Left renal cortex interstitium (tissue), 4 donors: ENCODE measurements around the gene CAMTA1. TPM values are rescaled to one million over a fixed set of nuclear protein-coding genes. Genes with fewer than 3 reads are reported as not detected.

Experiments
- DNase-seq, 4 donors: peaks; one replicate each; pipeline ENCODE4 v3.0.0-alpha.2; 2013; ENCODE audit warnings: low read depth in 4 of 4, low spot score in 2 of 4, missing footprints in 1 of 4
- polyA plus RNA-seq, 4 donors: library from polyadenylated mRNA; unstranded; fragments of 120-200 nt; gene quantifications; one replicate each; pipeline ENCODE4 v1.2.1, GENCODE V29; 2013; ENCODE audit not compliant: insufficient read length in 4 of 4

Gene CAMTA1
- polyA plus RNA-seq, 4 donors: 76.8 to 91.3 (median 85.3) TPM

DNA sequence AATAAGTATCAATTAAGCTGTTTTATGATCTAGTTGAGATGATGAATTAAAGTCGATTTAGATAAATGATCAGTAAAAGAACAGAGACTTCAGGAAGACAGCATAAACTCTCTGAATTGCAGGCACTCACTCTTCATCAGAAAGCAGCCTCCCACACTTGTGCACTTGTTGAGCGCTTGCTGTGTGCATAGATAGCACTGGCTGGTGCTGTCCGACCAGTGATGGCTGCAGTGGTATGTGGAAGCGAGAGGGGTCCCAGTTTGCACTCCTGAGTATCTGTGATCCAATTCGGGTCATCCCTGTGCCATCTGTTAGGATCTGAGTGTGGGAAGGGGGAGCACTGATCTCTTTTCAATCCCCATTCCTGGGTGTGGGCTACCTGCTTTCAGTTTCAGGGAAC is 137.8 kb downstream of the CAMTA1 start:
- DNase-seq: no peak

GRCh38 chr1:6923416-6923815 is 138.2 kb downstream of the CAMTA1 start:
- no peak for DNase-seq

GRCh38 chr1:6923955-6924881 is 139.0 kb downstream of the CAMTA1 start:
- DNase-seq: no peak

DNA sequence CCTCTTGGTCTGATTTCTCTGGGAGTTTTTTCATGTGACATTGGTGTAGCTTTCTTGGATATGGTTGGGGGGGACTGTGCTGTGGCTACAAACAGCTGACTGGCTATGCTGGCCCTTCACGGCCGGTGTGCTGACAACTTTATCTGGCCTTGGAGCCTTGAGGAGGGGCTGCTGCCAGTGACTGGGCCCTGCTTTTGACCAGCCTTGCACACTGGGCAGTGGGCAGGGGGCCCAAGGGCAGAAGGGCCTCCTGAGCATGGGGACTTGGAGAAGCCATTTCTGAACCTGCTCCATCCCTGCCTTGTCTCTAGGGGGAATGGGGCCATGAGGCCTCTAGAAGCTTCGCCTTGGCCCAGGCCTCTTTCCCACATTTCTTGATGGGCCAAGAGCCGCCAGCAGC is 139.6 kb downstream of the CAMTA1 start:
- DNase-seq: no peak

GRCh38 chr1:6927626-6928025 is 142.4 kb downstream of the CAMTA1 start:
- DNase-seq: no peak

- no peak for DNase-seq
Measured at GRCh38 chr1:6928106-6928885, 143.0 kb downstream of the CAMTA1 start.

DNA sequence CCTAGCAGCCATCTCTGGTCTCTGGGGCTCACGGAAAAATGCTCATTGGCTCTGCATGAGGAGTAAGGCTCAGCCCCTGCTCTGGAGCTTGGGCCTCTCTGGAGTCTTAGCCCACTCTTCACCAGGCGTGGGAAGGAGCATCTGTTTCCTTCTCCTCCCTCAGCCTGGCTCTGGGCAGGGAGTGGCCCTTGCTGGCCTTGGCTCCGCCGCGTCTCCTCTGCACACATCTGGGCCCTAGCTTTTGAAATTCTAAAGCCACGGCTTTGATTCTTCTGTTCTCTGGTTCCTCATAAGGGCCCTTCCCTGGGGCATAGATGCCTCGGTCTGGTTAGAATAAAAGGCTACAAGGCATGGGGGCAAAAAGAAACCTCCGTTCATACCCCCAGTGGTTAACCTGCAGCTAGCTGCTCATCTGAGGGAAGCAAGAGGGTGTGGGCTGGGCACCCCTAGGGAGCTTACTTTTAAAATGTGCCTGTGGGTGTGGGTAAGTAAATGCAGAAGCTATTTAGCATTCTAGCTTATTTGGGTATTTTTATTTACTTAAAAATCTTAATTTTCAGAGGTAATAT is 145.6 kb downstream of the CAMTA1 start:
- DNase-seq: no peak

DNA sequence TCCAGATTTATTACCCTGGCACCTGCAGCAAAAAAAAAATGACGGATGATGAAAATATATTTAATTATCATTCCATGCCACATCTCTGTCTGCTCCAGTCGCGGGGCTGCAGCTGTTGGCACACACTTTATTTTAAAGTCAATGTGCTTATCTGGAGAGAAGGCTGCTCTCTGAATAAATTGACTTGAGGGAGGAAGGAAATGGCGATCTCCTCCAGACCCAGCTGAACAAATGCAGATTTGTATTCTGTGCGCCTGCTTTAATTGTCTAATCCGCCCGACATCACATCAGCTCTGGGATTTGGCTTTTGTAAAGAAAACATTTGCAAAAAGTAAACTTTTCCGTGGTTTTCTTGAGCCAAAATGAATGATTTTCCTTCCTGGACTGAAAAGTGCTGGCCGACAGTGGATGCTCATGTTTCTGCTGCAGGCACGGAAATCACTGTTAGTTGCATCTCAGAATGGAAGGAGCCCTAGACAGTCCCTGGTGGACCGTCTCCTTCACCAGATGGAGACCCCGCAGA is 150.2 kb downstream of the CAMTA1 start:
- DNase-seq: no peak

DNA sequence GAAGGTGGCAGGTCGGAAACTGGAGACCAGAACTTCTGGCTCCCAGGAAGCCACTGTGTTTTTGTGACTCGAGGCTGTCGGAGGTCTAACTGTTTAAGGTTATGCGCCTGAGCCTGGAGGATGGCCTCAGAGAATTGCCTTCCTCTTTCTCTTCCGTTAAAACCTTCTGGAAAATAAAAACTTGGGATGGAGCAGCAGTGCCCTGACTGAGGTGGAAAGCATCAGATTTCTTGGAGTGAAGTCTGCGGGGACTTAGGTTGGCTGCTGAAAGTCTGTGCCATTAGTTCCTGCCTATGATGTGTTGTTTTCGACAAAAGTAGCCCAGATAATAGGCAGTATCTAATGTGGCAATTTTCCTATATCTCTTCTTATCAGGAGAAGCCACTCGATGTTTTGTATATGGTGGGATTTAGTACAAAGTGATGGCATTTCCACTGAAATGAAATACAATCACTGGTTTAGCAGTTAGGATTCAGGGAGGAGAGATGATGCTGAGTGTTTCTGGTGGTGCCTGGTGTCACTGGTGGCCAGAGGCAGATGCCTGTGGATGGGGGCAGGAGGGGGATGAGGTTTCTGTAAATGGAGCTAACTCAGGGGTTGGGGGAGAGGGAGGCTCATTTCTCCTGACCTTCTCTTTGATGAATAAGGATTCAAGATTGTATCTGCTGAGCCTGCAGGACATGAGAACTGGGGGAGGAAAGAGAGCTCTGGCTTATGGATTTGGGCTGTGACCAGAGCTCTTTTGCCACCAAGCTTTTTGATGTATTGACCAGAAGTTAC is 150.8 kb downstream of the CAMTA1 start:
- no peak for DNase-seq

GRCh38 chr1:6937048-6937447 is 151.8 kb downstream of the CAMTA1 start:
- no peak for DNase-seq

- no peak for DNase-seq
Measured at GRCh38 chr1:6939363-6939762, 154.1 kb downstream of the CAMTA1 start.

GRCh38 chr1:6941786-6942185 is 156.5 kb downstream of the CAMTA1 start:
- no peak for DNase-seq

- DNase-seq: no peak
Measured at GRCh38 chr1:6942990-6943389, 157.7 kb downstream of the CAMTA1 start.

GRCh38 chr1:6944434-6944833 is 159.2 kb downstream of the CAMTA1 start:
- DNase-seq: no peak

GRCh38 chr1:6947952-6948351 is 162.7 kb downstream of the CAMTA1 start:
- no peak for DNase-seq

DNA sequence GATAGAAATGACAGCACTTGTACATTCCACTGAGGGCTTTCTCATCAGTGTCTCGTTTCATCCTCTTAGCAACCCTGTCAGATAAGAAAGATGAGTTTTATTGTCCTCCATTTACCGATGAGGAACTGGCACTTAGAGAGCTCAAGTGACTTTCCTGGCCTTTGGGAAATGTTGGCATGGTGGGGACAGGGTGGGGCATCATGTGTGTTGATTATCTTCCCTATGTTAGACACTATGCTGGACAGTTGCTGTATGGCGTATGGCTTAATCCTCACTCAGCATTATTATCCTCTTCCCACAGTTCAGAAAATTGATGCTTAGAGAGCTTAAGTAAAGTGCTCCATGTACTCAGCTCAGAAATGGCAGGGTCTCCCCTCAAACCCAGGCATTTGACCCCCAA is 163.2 kb downstream of the CAMTA1 start:
- no peak for DNase-seq

- DNase-seq: no peak
Measured at GRCh38 chr1:6948861-6949260, 163.6 kb downstream of the CAMTA1 start.

DNA sequence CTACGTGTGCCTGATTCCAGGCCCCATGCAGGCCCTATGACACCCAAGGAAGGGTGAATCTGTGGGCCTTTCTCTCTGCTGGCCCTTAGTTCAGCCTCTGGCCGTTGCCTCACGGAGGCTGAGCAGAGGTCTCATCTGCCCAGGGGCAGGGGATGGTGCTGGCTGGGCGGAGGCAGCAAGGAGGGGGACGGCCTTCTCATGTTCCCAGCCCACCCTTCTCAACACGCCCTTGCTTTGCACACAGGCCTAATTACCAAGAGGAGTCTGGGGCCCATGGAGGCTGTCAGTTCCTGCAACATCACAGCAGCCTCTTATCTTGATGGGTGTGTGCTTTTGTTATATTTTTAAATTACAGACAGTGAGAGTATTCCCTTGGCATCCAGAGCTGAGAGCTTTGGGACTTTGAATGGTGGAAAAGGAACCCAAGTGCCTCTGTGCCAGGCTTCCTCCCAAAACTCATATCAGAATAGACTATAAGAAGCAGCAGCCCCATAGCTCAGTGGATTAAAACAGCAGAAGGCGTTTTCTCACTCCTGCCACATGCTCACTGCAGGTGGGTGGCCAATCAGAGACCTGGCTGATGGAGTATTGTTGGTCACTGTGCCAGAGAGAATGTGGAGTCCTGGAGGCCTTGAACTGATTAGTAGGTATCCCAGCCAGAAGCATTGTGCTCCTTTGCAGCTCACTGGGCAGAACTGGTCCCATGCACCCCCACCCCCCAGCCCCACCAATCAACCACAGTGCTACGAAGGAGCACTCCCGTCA is 164.9 kb downstream of the CAMTA1 start:
- DNase-seq: no peak

GRCh38 chr1:6951536-6951935 is 166.3 kb downstream of the CAMTA1 start:
- DNase-seq: no peak

GRCh38 chr1:6953216-6953615 is 168.0 kb downstream of the CAMTA1 start:
- DNase-seq: no peak
